Midbrain (tissue), 1 donor: ENCODE results near the gene KCNMA1.

Source experiments
- DNase-seq: peaks from one replicate; lab custom pipeline; 2025; lab: John Stamatoyannopoulos, UW

The KCNMA1 gene

GRCh38 chr10:77490534-77491314, 146.9 kb downstream of the KCNMA1 start:
- DNase-seq = no peak

- no peak for DNase-seq
Observed at GRCh38 chr10:77486517-77486916, 151.1 kb downstream of the KCNMA1 start.

- DNase-seq = no peak
Observed at GRCh38 chr10:77485847-77486246, 151.8 kb downstream of the KCNMA1 start.

- DNase-seq = no peak
Observed at GRCh38 chr10:77482072-77482471, 155.5 kb downstream of the KCNMA1 start.

GRCh38 chr10:77479586-77479985, 158.0 kb downstream of the KCNMA1 start:
- DNase-seq = no peak

GRCh38 chr10:77478962-77479359, 158.6 kb downstream of the KCNMA1 start:
- DNase-seq = no peak

GRCh38 chr10:77478247-77478961, 159.2 kb downstream of the KCNMA1 start:
- DNase-seq = peak; percentile 49

- no peak for DNase-seq
Observed at GRCh38 chr10:77475522-77475921, 162.1 kb downstream of the KCNMA1 start.

- no peak for DNase-seq
Observed at GRCh38 chr10:77474939-77475338, 162.7 kb downstream of the KCNMA1 start.

- DNase-seq = no peak
Observed at GRCh38 chr10:77474386-77474785, 163.2 kb downstream of the KCNMA1 start.

- DNase-seq = no peak
Observed at GRCh38 chr10:77472146-77472545, 165.5 kb downstream of the KCNMA1 start.

- no peak for DNase-seq
Observed at GRCh38 chr10:77471069-77471536, 166.5 kb downstream of the KCNMA1 start.

GRCh38 chr10:77467422-77467963, 170.1 kb downstream of the KCNMA1 start:
- no peak for DNase-seq

GRCh38 chr10:77463967-77464745, 173.5 kb downstream of the KCNMA1 start:
- DNase-seq = no peak

- DNase-seq = peak; percentile 51
Observed at GRCh38 chr10:77463499-77463898, 174.1 kb downstream of the KCNMA1 start.

- DNase-seq = no peak
Observed at GRCh38 chr10:77461636-77462296, 175.8 kb downstream of the KCNMA1 start.

GRCh38 chr10:77459905-77460304, 177.7 kb downstream of the KCNMA1 start:
- DNase-seq = no peak

GRCh38 chr10:77458986-77459590, 178.5 kb downstream of the KCNMA1 start:
- DNase-seq = no peak

GRCh38 chr10:77457721-77458120, 179.9 kb downstream of the KCNMA1 start:
- DNase-seq = no peak

GRCh38 chr10:77457266-77457665, 180.3 kb downstream of the KCNMA1 start:
- DNase-seq = no peak

- DNase-seq = no peak
Observed at GRCh38 chr10:77456414-77456813, 181.2 kb downstream of the KCNMA1 start.
